ENCODE measurements around the gene ROBO3. TPM values are rescaled to one million over a fixed set of nuclear protein-coding genes. Genes with fewer than 3 reads are reported as not detected.

The ROBO3 gene
- total and polyA plus RNA-seq, 2 of the 8 experiments (the other 6 are each of a cell fraction or from before 2014, with no cell fraction given), result 12.1 to 24.6 TPM

- no peak for TF ChIP-seq CTBP2 (IDR thresholded peaks at IDR 0.05; ENCODE audit: borderline replicate concordance, insufficient read depth, insufficient read length, low read length)
- TF ChIP-seq CEBPB (IDR thresholded peaks at IDR 0.05; ENCODE audit: low read depth, low read length), result no peak
These were observed 41.5 kb upstream of the ROBO3 start (continued) for GRCh38 chr11:124823512-124824376.

Data from H1 (cell line).